Ovary (tissue), 9 donors: Measurements from ENCODE around the gene ZNF319. TPM values are rescaled to one million over a fixed set of nuclear protein-coding genes. Genes with fewer than 3 reads are reported as not detected.

Source experiments
- DNase-seq, 5 donors: peaks; one replicate each; pipeline ENCODE4 v3.0.0-alpha.2; 2019 to 2020
- H3K27ac ChIP-seq, 2 donors: fragments of 200-600 bp; one replicate each; pipeline versions ENCODE4 v1.5.1 to v1.8.0; 2019 to 2022
- H3K27me3 ChIP-seq: fragments of 200-600 bp; one replicate; pipeline ENCODE4 v1.8.0; 2022
- H3K36me3 ChIP-seq: fragments of 200-600 bp; sonication (generic); one replicate; pipeline ENCODE4 v1.5.1; 2019
- H3K4me1 ChIP-seq: one replicate; pipeline ENCODE4 v1.8.1; 2013; ENCODE audit warnings: mild to moderate bottlenecking, moderate library complexity; ENCODE audit not compliant: insufficient read depth
- H3K4me3 ChIP-seq: fragments of 200-600 bp; sonication (generic); one replicate; pipeline ENCODE4 v1.5.1; 2017
- H3K9me3 ChIP-seq, 2 donors: fragments of 200-600 bp in 1 of 2; sonication (generic) in 1 of 2; one replicate each; pipeline versions ENCODE4 v1.5.1 to v1.8.1; 2013 to 2019; ENCODE audit warnings: mild to moderate bottlenecking in 1 of 2, moderate library complexity in 1 of 2
- EP300 ChIP-seq: sonication (generic); formaldehyde crosslinking; IDR thresholded peaks from one replicate; pipeline ENCODE4 v1.6.1; 2017; ENCODE audit warnings: antibody characterized with exemption
- POLR2A ChIP-seq: fragments of 450-650 bp; IDR thresholded peaks from one replicate; pipeline ENCODE4 v1.6.1; 2017; ENCODE audit warnings: antibody characterized with exemption, mild to moderate bottlenecking, moderate library complexity
- WGBS, 3 donors: extraction: QIAGEN DNeasy Blood & Tissue Kit in 1 of 3; methylation state at CpG; one replicate each; pipeline versions ENCODE4 v1.1.5 to v1.1.7; 2013 to 2017; 5-methylcytosine and 5-hydroxymethylcytosine counted together
- intact Hi-C, 4 donors: fragments of 100-400 bp; cut with DNase I; formaldehyde crosslinking; loops; one replicate each; pipeline versions ENCODE4 v1.11.0 to v1.15.1; 2022 to 2023
- polyA plus RNA-seq, 2 donors: library from polyadenylated mRNA; stranded (reverse); fragments of 200-250 nt in 1 of 2; fragments of 350-450 nt in 1 of 2; fragmentation: Illumina TruSeq in 1 of 2; extraction: RNeasy Lipid Tissue Mini Kit (QIAGEN cat#74804) in 1 of 2; gene quantifications; one replicate each; pipeline ENCODE4 v1.2.3, GENCODE V29; 2013 to 2014
- total RNA-seq, 7 donors: library from RNA; depleted of rRNA in 2 of 7; stranded (reverse); fragments of >200 nt in 2 of 7; fragmentation: NEBNext Ultra II Directional in 3 of 7; extraction: Animal tissue kit (Norgen Biotek cat#: 25700) in 3 of 7; gene quantifications; one replicate each; pipeline versions ENCODE4 v1.1.0 to v1.2.4, GENCODE V29; 2016 to 2023
- TF ChIP-seq, protein P1 (sequence below), 3 donors: fragments of 450-650 bp in 2 of 3; fragments of 200-600 bp in 1 of 3; IDR thresholded peaks; one replicate each; pipeline versions ENCODE4 v1.5.1 to v1.8.0; 2016 to 2022; ENCODE audit warnings: antibody characterized with exemption in 3 of 3, mild to moderate bottlenecking in 1 of 3
- donor health status: DM: no; HTN: no; CAD: no; lungs with moderate emphysema.
- donor health status: DM: no; HTN: no; CAD: no.
- donor health status: Bipolar disorder and iron deficiency.
- donor health status: DM: yes; HTN: yes; CAD: no.
- donor health status: DM: no; HTN: no; CAD: no.
- donor health status: DM: yes; HTN: yes; CAD: no.

ZNF319 gene
- total and polyA plus RNA-seq, 9 donors: 5.6 to 17.8 (median 12.9) TPM

DNA sequence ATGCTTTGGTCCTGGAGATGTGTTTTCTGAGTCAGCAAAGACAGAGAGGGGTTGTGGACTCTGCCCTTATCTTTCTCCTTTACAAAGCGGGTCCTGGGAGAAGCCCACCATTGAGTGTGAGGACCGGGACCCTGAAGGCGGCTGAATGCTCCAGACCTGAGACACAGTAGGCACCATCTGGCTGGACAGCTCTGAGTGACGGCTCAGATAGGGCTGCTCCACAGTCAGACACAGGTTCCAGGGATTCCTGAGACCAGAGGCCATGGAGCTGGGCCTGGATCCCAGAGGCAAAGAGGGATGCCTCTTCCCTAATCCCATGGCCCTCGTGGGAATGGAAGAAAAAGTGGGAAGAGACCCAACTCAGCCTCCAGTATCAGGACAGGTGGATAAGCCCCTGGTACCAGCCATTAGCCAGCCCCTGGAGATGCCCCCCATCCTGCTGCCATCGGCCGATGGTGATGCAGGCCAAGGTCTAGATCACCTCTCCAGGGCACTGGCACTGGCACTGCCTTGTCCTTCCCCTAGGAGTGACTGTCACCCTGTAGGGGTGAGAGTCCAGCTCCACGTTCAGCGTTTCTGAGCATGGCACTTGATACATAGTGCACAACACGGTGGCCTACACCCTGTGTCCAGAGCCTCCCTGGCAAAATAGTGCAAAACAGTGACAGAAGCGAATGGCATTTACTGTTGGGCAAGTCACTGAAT lies 29.8 kb upstream of the ZNF319 start:
- Histone ChIP-seq H3K4me3 (no peak overlapping the region), H3K9me3 (no peaks in the 10 kb centered on the region), H3K27me3 (no peaks in the 10 kb centered on the region), H3K27ac (no peak overlapping the region), H3K4me1 (peaks cover 6% of the 10 kb centered on the region), H3K36me3 (no peaks in the 10 kb centered on the region)
- 84 to 90% (median 90%) methylated on average over 11 of the region's 11 CpGs for WGBS, 3 donors
- intact Hi-C loops: no loop called here
- TF ChIP-seq POLR2A (no peak), EP300 (no peak)
- TF ChIP-seq, protein P1, sequence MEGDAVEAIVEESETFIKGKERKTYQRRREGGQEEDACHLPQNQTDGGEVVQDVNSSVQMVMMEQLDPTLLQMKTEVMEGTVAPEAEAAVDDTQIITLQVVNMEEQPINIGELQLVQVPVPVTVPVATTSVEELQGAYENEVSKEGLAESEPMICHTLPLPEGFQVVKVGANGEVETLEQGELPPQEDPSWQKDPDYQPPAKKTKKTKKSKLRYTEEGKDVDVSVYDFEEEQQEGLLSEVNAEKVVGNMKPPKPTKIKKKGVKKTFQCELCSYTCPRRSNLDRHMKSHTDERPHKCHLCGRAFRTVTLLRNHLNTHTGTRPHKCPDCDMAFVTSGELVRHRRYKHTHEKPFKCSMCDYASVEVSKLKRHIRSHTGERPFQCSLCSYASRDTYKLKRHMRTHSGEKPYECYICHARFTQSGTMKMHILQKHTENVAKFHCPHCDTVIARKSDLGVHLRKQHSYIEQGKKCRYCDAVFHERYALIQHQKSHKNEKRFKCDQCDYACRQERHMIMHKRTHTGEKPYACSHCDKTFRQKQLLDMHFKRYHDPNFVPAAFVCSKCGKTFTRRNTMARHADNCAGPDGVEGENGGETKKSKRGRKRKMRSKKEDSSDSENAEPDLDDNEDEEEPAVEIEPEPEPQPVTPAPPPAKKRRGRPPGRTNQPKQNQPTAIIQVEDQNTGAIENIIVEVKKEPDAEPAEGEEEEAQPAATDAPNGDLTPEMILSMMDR (IDR thresholded peaks at IDR 0.05): no peak
- no peak for DNase-seq

- Histone ChIP-seq H3K4me3 (no peak overlapping the region), H3K27me3 (no peaks in the 10 kb centered on the region), H3K36me3 (no peaks in the 10 kb centered on the region), H3K9me3 (no peaks in the 10 kb centered on the region), H3K27ac (no peak overlapping the region), H3K4me1 (peaks cover 9% of the 10 kb centered on the region)
- no peak for DNase-seq
- WGBS, 3 donors: 87 to 91% (median 90%) methylated on average over 2 of the region's 2 CpGs
- TF ChIP-seq, protein P1 (IDR thresholded peaks at IDR 0.05): no peak
- no peak for TF ChIP-seq POLR2A
- TF ChIP-seq EP300: no peak
- intact Hi-C loops: loop anchor here (5.0 to 10.0 kb wide), 4 partner anchors 83 to 465 kb away; partner anchors contain the start of genes CSNK2A2 (in 2 of the 4) and CFAP20 (in 1 of the 4)
These were observed 28.9 kb upstream of the ZNF319 start for GRCh38 chr16:58029410-58029809.

DNA sequence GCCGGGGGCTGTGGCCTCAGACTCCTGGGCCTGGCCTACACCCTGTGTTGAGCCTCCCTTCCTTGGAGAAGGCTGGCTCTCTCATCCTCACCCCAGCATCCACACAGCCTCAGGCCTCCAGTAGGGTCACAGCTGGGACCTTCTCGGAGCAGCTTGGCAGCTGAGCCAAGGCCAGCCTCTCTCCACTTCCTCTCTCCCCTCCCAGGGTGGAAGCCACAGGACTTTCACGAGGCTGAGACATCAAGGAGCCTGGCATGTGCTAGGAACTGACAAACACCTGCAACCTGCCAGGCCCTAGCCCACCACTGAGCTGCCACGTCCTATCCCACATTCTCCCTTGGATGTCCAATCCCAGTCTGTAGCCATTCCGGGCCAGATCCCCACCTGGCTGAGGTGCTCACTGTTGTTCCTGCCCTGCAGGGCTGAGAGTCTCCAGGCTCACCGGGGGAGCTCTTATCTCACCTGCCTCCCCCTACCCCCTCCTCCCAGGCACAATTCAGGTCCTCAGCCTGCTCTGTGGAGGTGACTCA lies 28.1 kb upstream of the ZNF319 start:
- no peak for DNase-seq
- no peak overlapping the region for H3K27ac ChIP-seq
- H3K9me3 ChIP-seq: no peaks in the 10 kb centered on the region
- no peak for TF ChIP-seq EP300
- no peaks in the 10 kb centered on the region for H3K36me3 ChIP-seq
- 65 to 77% (median 73%) methylated on average over 6 of the region's 6 CpGs for WGBS, 3 donors
- H3K4me1 ChIP-seq: peaks cover 9% of the 10 kb centered on the region
- H3K4me3 ChIP-seq: no peak overlapping the region
- H3K27me3 ChIP-seq: no peaks in the 10 kb centered on the region
- intact Hi-C loops: loop anchor here (5.0 to 10.0 kb wide), 4 partner anchors 84 to 466 kb away; partner anchors contain the start of genes CSNK2A2 (in 2 of the 4) and CFAP20 (in 1 of the 4)

- Histone ChIP-seq H3K36me3 (no peaks in the 10 kb centered on the region), H3K27me3 (no peaks in the 10 kb centered on the region), H3K4me3 (no peak overlapping the region), H3K27ac (no peak overlapping the region), H3K9me3 (no peaks in the 10 kb centered on the region), H3K4me1 (peaks cover 9% of the 10 kb centered on the region)
- DNase-seq: no peak
- no peak for TF ChIP-seq EP300
- TF ChIP-seq, protein P1 (IDR thresholded peaks at IDR 0.05): no peak
- TF ChIP-seq POLR2A: no peak
- WGBS, 3 donors: 91 to 95% (median 93%) methylated on average over 8 of the region's 8 CpGs
- intact Hi-C loops: loop anchor here (5.0 to 10.0 kb wide), 4 partner anchors 84 to 467 kb away; partner anchors contain the start of genes CSNK2A2 (in 2 of the 4) and CFAP20 (in 1 of the 4)
These were observed 27.5 kb upstream of the ZNF319 start for GRCh38 chr16:58027916-58028455.
